Left colon (tissue), 2 donors: ENCODE measurements around the gene GFRAL. TPM values are rescaled to one million over a fixed set of nuclear protein-coding genes. Genes with fewer than 3 reads are reported as not detected.

ENCODE experiments used
- ATAC-seq: fragments of 200-7000 bp; cut with Tn5 transposase; one replicate; pipeline ENCODE4 v1.9.1; 2020; ENCODE audit warnings: mild to moderate bottlenecking, moderate library complexity
- DNase-seq, 2 donors: peaks; one replicate each; pipeline ENCODE4 v3.0.0-alpha.2; 2020
- intact Hi-C, 2 donors: fragments of 100-400 bp; cut with DNase I in 1 of 2; cut with micrococcal nuclease in 1 of 2; formaldehyde crosslinking; loops; one replicate each; pipeline versions ENCODE4 v1.11.2 to v1.14.0; 2022; cut with DNase I, micrococcal nuclease
- total RNA-seq, 2 donors: library from RNA; stranded (reverse); fragmentation: NEBNext Ultra II Directional; extraction: Animal tissue kit (Norgen Biotek cat#: 25700); gene quantifications; one replicate each; pipeline ENCODE4 v1.2.1, GENCODE V29; 2021
- donor health status: DM: no; HTN: no; CAD: no.
- donor health status: DM: yes; HTN: yes; CAD: no.

The GFRAL gene
- total RNA-seq, 2 donors from 2014 or later, result not detected

- intact Hi-C loops, result no loop called here
- ATAC-seq, result no peak
- DNase-seq, result no peak
Measured at GRCh38 chr6:55410674-55411073, 83.4 kb downstream of the GFRAL start.

GRCh38 chr6:55423933-55424332 lies 96.7 kb downstream of the GFRAL start:
- DNase-seq (no peak), ATAC-seq (no peak)
- intact Hi-C loops, result no loop called here

- intact Hi-C loops, result no loop called here
- no peak for DNase-seq
- no peak for ATAC-seq
Measured at GRCh38 chr6:55433446-55434130, 106.3 kb downstream of the GFRAL start.

GRCh38 chr6:55437141-55437540 lies 109.9 kb downstream of the GFRAL start:
- DNase-seq, result no peak
- intact Hi-C loops, result no loop called here
- no peak for ATAC-seq

- intact Hi-C loops, result no loop called here
- ATAC-seq, result no peak
- no peak for DNase-seq
Measured at GRCh38 chr6:55438203-55438602, 110.9 kb downstream of the GFRAL start.

- intact Hi-C loops, result loop anchor here in 1 of 2 donors (5.0 kb wide), 1 partner anchor 444 kb away; no protein-coding TSS in a partner anchor
- DNase-seq, result no peak
- ATAC-seq, result no peak
Measured at GRCh38 chr6:55443238-55444134, 116.2 kb downstream of the GFRAL start.

- no peak for ATAC-seq
- DNase-seq, result no peak
- intact Hi-C loops, result loop anchor here in 1 of 2 donors (5.0 kb wide), 2 partner anchors 507 to 847 kb away; no protein-coding TSS in a partner anchor
Measured at GRCh38 chr6:55445648-55446204, 118.5 kb downstream of the GFRAL start.

- intact Hi-C loops, result loop anchor here in 1 of 2 donors (5.0 kb wide), 2 partner anchors 504 to 844 kb away; no protein-coding TSS in a partner anchor
Measured at GRCh38 chr6:55447891-55448290, 120.6 kb downstream of the GFRAL start.

GRCh38 chr6:55448451-55448850 lies 121.2 kb downstream of the GFRAL start:
- intact Hi-C loops, result loop anchor here in 1 of 2 donors (5.0 kb wide), 2 partner anchors 504 to 844 kb away; no protein-coding TSS in a partner anchor
- ATAC-seq (no peak), DNase-seq (no peak)

More at GRCh38 chr6:55447891-55448290, 120.6 kb downstream of the GFRAL start:
- DNase-seq (no peak), ATAC-seq (no peak)

GRCh38 chr6:55449225-55449624 lies 122.0 kb downstream of the GFRAL start:
- ATAC-seq, result no peak
- intact Hi-C loops, result loop anchor here in 1 of 2 donors (5.0 kb wide), 2 partner anchors 503 to 843 kb away; no protein-coding TSS in a partner anchor
- DNase-seq, result no peak

- intact Hi-C loops, result no loop called here
- ATAC-seq (no peak), DNase-seq (no peak)
Measured at GRCh38 chr6:55450005-55450404, 122.7 kb downstream of the GFRAL start.

Other genes starting within 250 kb of the GFRAL start
- gene HCRTR2, start 153.0 kb upstream of the GFRAL start, total RNA-seq, result not detected